ENCODE data around the gene SLC6A11. TPM values are rescaled to one million over a fixed set of nuclear protein-coding genes. Genes with fewer than 3 reads are reported as not detected.

The SLC6A11 gene
- total and polyA plus RNA-seq, 2 donors (not counting 3 experiments of a cell fraction or from before 2014, with no cell fraction given) = not detected

- H3K27ac ChIP-seq (ENCODE audit: insufficient read depth, low read depth, low read length) = no peak overlapping the region
- H3K4me2 ChIP-seq (ENCODE audit: insufficient read depth, low read length) = no peak overlapping the region
- H3K9me3 ChIP-seq (replicated peaks; ENCODE audit: control insufficient read depth, insufficient read depth, low read length) = no peaks in the 10 kb centered on the region
- H3K4me3 ChIP-seq (replicated peaks in 1 of 3; ENCODE audit: insufficient read depth in 1 of 3, low read depth in 1 of 3, low read length in 3 of 3) = no peak overlapping the region
- BruUV-seq (replicated peaks) = no TSS peak
- dilution Hi-C loops (cut with MboI; ENCODE audit: extremely low pct_ligation_motif_present, low sequenced_read_pairs) (no loop called here), intact Hi-C loops (cut with micrococcal nuclease) (no loop called here)
- H2AFZ ChIP-seq (ENCODE audit: low read depth, low read length) = no peak overlapping the region
- H3K36me3 ChIP-seq (ENCODE audit: control insufficient read depth in 2 of 2, extremely low read depth in 1 of 2, insufficient read depth in 2 of 2, low read length in 2 of 2) = no peaks in the 10 kb centered on the region
- ChIA-PET POLR2A (no interaction called here), CTCF (no interaction called here)
- H3K4me1 ChIP-seq (ENCODE audit: control insufficient read depth, extremely low read depth, insufficient read depth, low read length) = peaks cover 3% of the 10 kb centered on the region
- no peaks in the 10 kb centered on the region for H4K20me1 ChIP-seq (replicated peaks; ENCODE audit: control insufficient read depth, extremely low read depth, insufficient read depth, low read length)
- no peaks in the 10 kb centered on the region for H3K9me1 ChIP-seq (replicated peaks; ENCODE audit: control insufficient read depth, extremely low read depth, insufficient read depth, low read length)
- H3K79me2 ChIP-seq (ENCODE audit: control insufficient read depth, insufficient read depth, low read length) = no peaks in the 10 kb centered on the region
- DNase-seq (ENCODE audit: low read depth, low spot score) (no peak), FAIRE-seq (no peak)
- no peak overlapping the region for H3K9ac ChIP-seq (replicated peaks; ENCODE audit: extremely low read depth, insufficient read depth, low read length)
- peaks cover 6 to 15% of the 10 kb centered on the region in 2 experiments for H3K27me3 ChIP-seq (ENCODE audit: control insufficient read depth in 2 of 2, insufficient read depth in 2 of 2, low read length in 2 of 2)
- no peak for TF ChIP-seq GATA2 (IDR thresholded peaks at IDR 0.05; ENCODE audit: insufficient read depth, insufficient read length, low read depth, low read length)
- no peak for TF ChIP-seq MYC (IDR thresholded peaks at IDR 0.05; ENCODE audit: low read depth, low read length)
- TF ChIP-seq POLR2A (IDR thresholded peaks at IDR 0.05; ENCODE audit: low read depth, low read length) = no peak
- no peak for TF ChIP-seq FOS (IDR thresholded peaks at IDR 0.05; ENCODE audit: borderline replicate concordance, insufficient read depth, low read length)
- TF ChIP-seq POLR2AphosphoS5 (IDR thresholded peaks at IDR 0.05; ENCODE audit: insufficient read depth, low read depth, low read length) = no peak
- TF ChIP-seq MAX (IDR thresholded peaks at IDR 0.05; ENCODE audit: insufficient read depth, insufficient read length) = no peak
- TF ChIP-seq CTCF (IDR thresholded peaks at IDR 0.05; ENCODE audit: extremely low read depth in 1 of 2, insufficient read depth in 1 of 2, low read depth in 1 of 2, low read length in 2 of 2) = no peak
- no peak for TF ChIP-seq EZH2 (IDR thresholded peaks at IDR 0.05; ENCODE audit: borderline replicate concordance, low read depth, low read length, severe bottlenecking)
- TF ChIP-seq JUN (IDR thresholded peaks at IDR 0.05; ENCODE audit: borderline replicate concordance, insufficient read depth, insufficient read length, low read depth) = no peak
Observed at GRCh38 chr3:10984371-10984896, 168.4 kb downstream of the SLC6A11 start.
